CD4-positive, alpha-beta T cell (primary cell): ENCODE measurements around the gene EIF4A3. TPM values are rescaled to one million over a fixed set of nuclear protein-coding genes. Genes with fewer than 3 reads are reported as not detected.

Source experiments
- ATAC-seq: fragments of 200-7000 bp; cut with Tn5 transposase; one replicate; pipeline ENCODE4 v1.10.0; 2022; ENCODE audit warnings: mild to moderate bottlenecking; ENCODE audit not compliant: poor library complexity
- CTCF ChIA-PET: fragments of 350-600 bp; sonication (Branson Sonifier 250); formaldehyde crosslinking; loops from one replicate; lab custom pipeline; 2021; ENCODE audit warnings: antibody characterized with exemption, inconsistent platforms; lab: Charles Lee
- POLR2A ChIA-PET: fragments of 350-600 bp; sonication (Branson Sonifier 250); formaldehyde crosslinking; loops from one replicate; lab custom pipeline; 2021; ENCODE audit warnings: antibody characterized with exemption, inconsistent platforms; lab: Charles Lee
- DNase-seq, 14 experiments: peaks; one replicate each; pipeline ENCODE4 v3.0.0-alpha.2; 2013 to 2020; ENCODE audit warnings: mixed read lengths in 2 of 14
- H3K27ac ChIP-seq, 2 donors: one replicate each; pipeline versions ENCODE4 v1.5.1 to v1.7.0; 2013; ENCODE audit warnings: low read length in 2 of 2, low read depth in 1 of 2, mild to moderate bottlenecking in 1 of 2
- H3K27me3 ChIP-seq, 2 experiments: 1 replicate in 1 of 2; 2 replicates in 1 of 2; pipeline versions ENCODE4 v1.6.1 to v1.7.0; 2013; ENCODE audit warnings: low read length in 2 of 2, control low read depth in 1 of 2, mild to moderate bottlenecking in 1 of 2, moderate library complexity in 1 of 2; ENCODE audit not compliant: insufficient read depth in 2 of 2, control insufficient read depth in 1 of 2
- H3K36me3 ChIP-seq: one replicate; pipeline ENCODE4 v1.6.1; 2013; ENCODE audit warnings: low read length, control low read depth; ENCODE audit not compliant: insufficient read depth
- H3K4me1 ChIP-seq: one replicate; pipeline ENCODE4 v1.6.1; 2013; ENCODE audit warnings: low read length, control low read depth; ENCODE audit not compliant: insufficient read depth
- H3K4me3 ChIP-seq: one replicate; pipeline ENCODE4 v1.5.1; 2013; ENCODE audit warnings: mild to moderate bottlenecking, low read length, moderate library complexity
- H3K9me3 ChIP-seq, 2 experiments: 1 replicate in 1 of 2; 2 replicates in 1 of 2; pipeline versions ENCODE4 v1.6.1 to v1.7.0; 2013; ENCODE audit warnings: low read length in 2 of 2, mild to moderate bottlenecking in 2 of 2, control low read depth in 1 of 2, moderate library complexity in 1 of 2; ENCODE audit not compliant: control insufficient read depth in 1 of 2, insufficient read depth in 1 of 2
- H3K27ac Mint-ChIP-seq: one replicate; pipeline ENCODE4 v1.8.0; 2020; ENCODE audit warnings: mixed read lengths
- H3K27me3 Mint-ChIP-seq: one replicate; pipeline ENCODE4 v1.8.0; 2021; ENCODE audit warnings: mixed read lengths
- H3K36me3 Mint-ChIP-seq: one replicate; pipeline ENCODE4 v1.8.0; 2021; ENCODE audit warnings: low read depth, mixed read lengths
- H3K4me1 Mint-ChIP-seq: one replicate; pipeline ENCODE4 v1.8.0; 2021; ENCODE audit warnings: low read depth, mixed read lengths
- H3K4me3 Mint-ChIP-seq: one replicate; pipeline ENCODE4 v1.8.0; 2020; ENCODE audit warnings: mild to moderate bottlenecking, mixed read lengths
- H3K9me3 Mint-ChIP-seq: one replicate; pipeline ENCODE4 v1.8.0; 2020; ENCODE audit warnings: mixed read lengths
- intact Hi-C, 2 experiments: fragments of 100-400 bp; cut with DNase I in 1 of 2; cut with micrococcal nuclease in 1 of 2; formaldehyde crosslinking; loops; one replicate each; pipeline versions ENCODE4 v1.15.1 to v1.9.0; 2023 to 2025; cut with DNase I, micrococcal nuclease
- total RNA-seq, 174 experiments: library from RNA in 2 of 174; stranded (reverse) in 2 of 174; gene quantifications; one replicate each; pipeline ENCODE4 v1.2.3 and lab custom pipeline; 2021 to 2026
- TF ChIP-seq, protein P1 (sequence below): fragments of 200-600 bp; IDR thresholded peaks from one replicate; pipeline ENCODE4 v1.8.0; 2022; ENCODE audit warnings: antibody characterized with exemption, mild to moderate bottlenecking

Gene EIF4A3
- total RNA-seq, 2 experiments from 2014 or later, result 79.6 to 79.7 TPM

DNA sequence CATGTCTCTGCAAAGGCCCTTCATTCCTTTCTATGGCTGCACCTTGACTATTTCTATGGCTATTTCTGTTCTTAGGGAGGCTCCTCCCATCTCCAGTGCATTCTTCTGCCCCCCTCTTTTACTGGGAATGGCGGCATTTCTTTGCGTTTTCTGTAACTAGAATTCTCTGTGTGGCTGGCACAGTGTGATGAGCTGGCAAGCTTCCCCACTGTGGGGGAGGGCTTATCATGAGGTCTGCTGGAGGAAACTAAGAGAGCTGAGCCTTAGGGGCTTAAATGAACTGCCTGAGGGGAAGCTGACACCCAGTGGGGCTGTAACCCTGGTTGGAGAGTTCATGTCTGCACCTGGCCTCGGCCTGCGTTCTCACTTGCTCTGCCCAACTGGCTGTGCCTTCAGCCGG is 21.4 kb upstream of the EIF4A3 start:
- CTCF ChIA-PET, result no interaction called here
- TF ChIP-seq, protein P1, sequence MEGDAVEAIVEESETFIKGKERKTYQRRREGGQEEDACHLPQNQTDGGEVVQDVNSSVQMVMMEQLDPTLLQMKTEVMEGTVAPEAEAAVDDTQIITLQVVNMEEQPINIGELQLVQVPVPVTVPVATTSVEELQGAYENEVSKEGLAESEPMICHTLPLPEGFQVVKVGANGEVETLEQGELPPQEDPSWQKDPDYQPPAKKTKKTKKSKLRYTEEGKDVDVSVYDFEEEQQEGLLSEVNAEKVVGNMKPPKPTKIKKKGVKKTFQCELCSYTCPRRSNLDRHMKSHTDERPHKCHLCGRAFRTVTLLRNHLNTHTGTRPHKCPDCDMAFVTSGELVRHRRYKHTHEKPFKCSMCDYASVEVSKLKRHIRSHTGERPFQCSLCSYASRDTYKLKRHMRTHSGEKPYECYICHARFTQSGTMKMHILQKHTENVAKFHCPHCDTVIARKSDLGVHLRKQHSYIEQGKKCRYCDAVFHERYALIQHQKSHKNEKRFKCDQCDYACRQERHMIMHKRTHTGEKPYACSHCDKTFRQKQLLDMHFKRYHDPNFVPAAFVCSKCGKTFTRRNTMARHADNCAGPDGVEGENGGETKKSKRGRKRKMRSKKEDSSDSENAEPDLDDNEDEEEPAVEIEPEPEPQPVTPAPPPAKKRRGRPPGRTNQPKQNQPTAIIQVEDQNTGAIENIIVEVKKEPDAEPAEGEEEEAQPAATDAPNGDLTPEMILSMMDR, result no peak
- H3K36me3 ChIP-seq, result no peaks in the 10 kb centered on the region

DNA sequence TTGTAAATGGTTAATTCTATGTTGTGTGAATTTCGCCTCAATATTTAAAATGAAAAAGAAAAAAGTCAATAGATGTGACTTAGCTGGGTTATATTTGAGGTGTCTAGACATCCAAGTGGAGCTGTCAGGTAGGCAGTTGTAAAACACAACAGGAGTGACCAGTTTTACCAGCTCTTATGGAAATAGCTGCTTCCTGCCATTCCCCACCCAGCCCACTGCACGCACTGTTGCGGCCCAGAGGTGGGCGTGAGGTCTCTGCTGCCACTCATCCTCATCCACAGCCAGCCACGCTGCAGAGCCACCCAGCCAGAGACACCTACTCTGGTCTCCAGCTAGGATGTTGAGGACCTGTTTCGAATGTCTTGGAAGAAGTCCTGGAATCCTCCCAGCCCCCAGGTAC is 19.5 kb upstream of the EIF4A3 start:
- Histone ChIP-seq H3K4me3 (no peak overlapping the region), H3K9me3 (no peaks in the 10 kb centered on the region), H3K27me3 (peaks cover 0 to 2% of the 10 kb centered on the region in 2 experiments), H3K36me3 (no peaks in the 10 kb centered on the region), H3K27ac (no peak overlapping the region), H3K4me1 (no peaks in the 10 kb centered on the region)
- ChIA-PET CTCF (interaction anchor here (0.9 kb wide), 1 partner anchor 30 kb away, joined by 3 read pairs; no protein-coding TSS in a partner anchor), POLR2A (no interaction called here)
- no peaks in the 10 kb centered on the region for H3K9me3 Mint-ChIP-seq
- TF ChIP-seq, protein P1, result no peak
- no peak overlapping the region for H3K4me3 Mint-ChIP-seq
- H3K36me3 Mint-ChIP-seq, result no peaks in the 10 kb centered on the region
- DNase-seq, result no peak
- peaks cover 4% of the 10 kb centered on the region for H3K27me3 Mint-ChIP-seq
- ATAC-seq, result no peak
- H3K4me1 Mint-ChIP-seq, result no peaks in the 10 kb centered on the region
- intact Hi-C loops, result no loop called here
- H3K27ac Mint-ChIP-seq, result no peak overlapping the region

More for the DNA sequence above, 21.4 kb upstream of the EIF4A3 start:
- intact Hi-C loops, result no loop called here
- Mint-ChIP-seq H3K4me3 (no peak overlapping the region), H3K9me3 (no peaks in the 10 kb centered on the region), H3K36me3 (no peaks in the 10 kb centered on the region), H3K27me3 (peaks cover 9% of the 10 kb centered on the region), H3K4me1 (no peaks in the 10 kb centered on the region), H3K27ac (no peak overlapping the region)
- no peak overlapping the region for H3K4me3 ChIP-seq
- no peaks in the 10 kb centered on the region for H3K9me3 ChIP-seq
- no peak overlapping the region for H3K27ac ChIP-seq
- ATAC-seq, result no peak
- H3K27me3 ChIP-seq, result peaks cover 0 to 2% of the 10 kb centered on the region in 2 experiments
- POLR2A ChIA-PET, result no interaction called here
- H3K4me1 ChIP-seq, result no peaks in the 10 kb centered on the region
- DNase-seq, result no peak

DNA sequence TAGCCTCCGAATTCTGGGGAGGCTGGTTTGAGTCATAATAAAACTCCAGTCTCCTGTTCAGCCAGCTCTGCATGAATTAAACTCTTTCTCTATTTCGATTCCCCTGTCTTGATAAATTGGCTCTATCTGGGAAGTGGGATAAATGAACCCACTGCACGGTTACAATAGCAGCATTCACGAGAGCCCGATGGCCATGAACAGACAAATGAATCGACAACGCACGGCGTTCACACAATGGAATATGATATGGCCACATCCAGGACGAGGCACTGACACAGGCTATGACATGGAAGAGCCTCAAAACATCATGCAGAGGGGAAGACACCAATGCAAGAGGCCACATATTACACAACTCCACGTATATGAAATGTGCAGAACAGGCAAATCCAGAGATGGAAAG is 17.3 kb upstream of the EIF4A3 start:
- no peak overlapping the region for H3K4me3 ChIP-seq
- H3K9me3 ChIP-seq, result no peaks in the 10 kb centered on the region
- H3K4me1 Mint-ChIP-seq, result no peaks in the 10 kb centered on the region
- no peaks in the 10 kb centered on the region for H3K36me3 Mint-ChIP-seq
- POLR2A ChIA-PET, result no interaction called here
- peaks cover 0 to 2% of the 10 kb centered on the region in 2 experiments for H3K27me3 ChIP-seq
- no peak overlapping the region for H3K27ac Mint-ChIP-seq
- ATAC-seq (no peak), DNase-seq (no peak)
- H3K4me3 Mint-ChIP-seq, result no peak overlapping the region
- H3K27ac ChIP-seq, result no peak overlapping the region
- intact Hi-C loops, result no loop called here
- peaks cover 13% of the 10 kb centered on the region for H3K27me3 Mint-ChIP-seq
- H3K36me3 ChIP-seq, result no peaks in the 10 kb centered on the region
- no peaks in the 10 kb centered on the region for H3K4me1 ChIP-seq
- CTCF ChIA-PET, result no interaction called here
- TF ChIP-seq, protein P1, result no peak
- H3K9me3 Mint-ChIP-seq, result no peaks in the 10 kb centered on the region
